CD14-positive monocyte (primary cell): ENCODE data around the gene MAFG. TPM values are rescaled to one million over a fixed set of nuclear protein-coding genes. Genes with fewer than 3 reads are reported as not detected.
A peak's percentile ranks its signal among the peaks of the same experiment; 100 is the strongest.

ENCODE experiments used
- DNase-seq, 3 donors: peaks; one replicate each; pipeline ENCODE4 v3.0.0-alpha.2; 2011 to 2022
- H2AFZ ChIP-seq: 2 replicates; pipeline ENCODE4 v1.6.0; 2012; ENCODE audit warnings: mild to moderate bottlenecking, low read depth, low read length, inconsistent platforms; ENCODE audit not compliant: insufficient read depth, poor library complexity, severe bottlenecking
- H3K27ac ChIP-seq, 2 donors: 1 replicate in 1 of 2; 2 replicates in 1 of 2; pipeline ENCODE4 v1.5.1; 2012 to 2013; ENCODE audit warnings: low read length in 2 of 2, control low read depth in 1 of 2, inconsistent platforms in 1 of 2, low read depth in 1 of 2, mild to moderate bottlenecking in 1 of 2
- H3K27me3 ChIP-seq, 2 donors: one replicate each; pipeline versions ENCODE4 v1.6.0 to v1.6.1; 2011 to 2013; ENCODE audit warnings: low read length in 2 of 2; ENCODE audit not compliant: control insufficient read depth in 2 of 2, insufficient read depth in 2 of 2
- H3K36me3 ChIP-seq, 2 donors: replicated peaks in 1 of 2; 1 replicate in 1 of 2; 2 replicates in 1 of 2; pipeline versions ENCODE4 v1.5.1 to v1.6.1; 2012 to 2013; ENCODE audit warnings: low read length in 2 of 2, control low read depth in 1 of 2, inconsistent platforms in 1 of 2, mild to moderate bottlenecking in 1 of 2; ENCODE audit not compliant: insufficient read depth in 2 of 2, control insufficient read depth in 1 of 2
- H3K4me1 ChIP-seq, 2 donors: 1 replicate in 1 of 2; 2 replicates in 1 of 2; pipeline versions ENCODE4 v1.5.1 to v1.6.1; 2012 to 2013; ENCODE audit warnings: low read length in 2 of 2, control low read depth in 1 of 2, inconsistent platforms in 1 of 2, mild to moderate bottlenecking in 1 of 2, moderate library complexity in 1 of 2; ENCODE audit not compliant: insufficient read depth in 2 of 2, control insufficient read depth in 1 of 2
- H3K4me2 ChIP-seq: replicated peaks from 2 replicates; pipeline ENCODE3; 2012; ENCODE audit warnings: low read length, moderate library complexity, mild to moderate bottlenecking; ENCODE audit not compliant: poor library complexity, severe bottlenecking; ENCODE audit errors: extremely low read depth
- H3K4me3 ChIP-seq, 3 experiments: fragments of 200-600 bp in 1 of 3; sonication (generic) in 1 of 3; replicated peaks in 1 of 3; 1 replicate in 2 of 3; 2 replicates in 1 of 3; pipeline ENCODE4 v1.5.1; 2011 to 2013; ENCODE audit warnings: low read length in 3 of 3, mild to moderate bottlenecking in 3 of 3, control low read depth in 2 of 3, low read depth in 2 of 3, inconsistent platforms in 1 of 3, moderate library complexity in 1 of 3
- H3K79me2 ChIP-seq: 2 replicates; pipeline ENCODE4 v1.6.0; 2012; ENCODE audit warnings: mild to moderate bottlenecking, control low read depth, inconsistent platforms, low read length, moderate library complexity; ENCODE audit not compliant: insufficient read depth
- H3K9ac ChIP-seq: 2 replicates; pipeline ENCODE4 v1.6.0; 2017; ENCODE audit warnings: low read length, mild to moderate bottlenecking; ENCODE audit not compliant: insufficient read depth, poor library complexity, severe bottlenecking
- H3K9me3 ChIP-seq, 2 donors: replicated peaks in 1 of 2; 1 replicate in 1 of 2; 2 replicates in 1 of 2; pipeline versions ENCODE4 v1.5.1 to v1.6.1; 2012 to 2013; ENCODE audit warnings: low read length in 2 of 2, control low read depth in 1 of 2; ENCODE audit not compliant: control insufficient read depth in 1 of 2, insufficient read depth in 1 of 2
- H4K20me1 ChIP-seq: 2 replicates; pipeline ENCODE4 v1.6.0; 2012; ENCODE audit warnings: mild to moderate bottlenecking, low read length, control low read depth, moderate library complexity; ENCODE audit not compliant: insufficient read depth
- H3K27ac Mint-ChIP-seq, 7 donors: one replicate each; pipeline ENCODE4 v1.8.0; 2020; ENCODE audit warnings: mild to moderate bottlenecking in 7 of 7, mixed read lengths in 7 of 7, moderate library complexity in 6 of 7, inconsistent platforms in 2 of 7
- H3K27me3 Mint-ChIP-seq, 3 donors: one replicate each; pipeline ENCODE4 v1.8.0; 2021 to 2022; ENCODE audit warnings: low read depth in 3 of 3, mild to moderate bottlenecking in 3 of 3, mixed read lengths in 3 of 3, moderate library complexity in 3 of 3, inconsistent platforms in 1 of 3
- H3K36me3 Mint-ChIP-seq, 2 donors: one replicate each; pipeline ENCODE4 v1.8.0; 2020; ENCODE audit warnings: mixed read lengths in 2 of 2, inconsistent platforms in 1 of 2, mild to moderate bottlenecking in 1 of 2
- H3K4me1 Mint-ChIP-seq: one replicate; pipeline ENCODE4 v1.8.0; 2020; ENCODE audit warnings: mild to moderate bottlenecking, mixed read lengths
- H3K4me3 Mint-ChIP-seq, 2 donors: one replicate each; pipeline ENCODE4 v1.8.0; 2020; ENCODE audit warnings: mild to moderate bottlenecking in 2 of 2, mixed read lengths in 2 of 2, moderate library complexity in 1 of 2
- H3K9me3 Mint-ChIP-seq, 7 donors: one replicate each; pipeline ENCODE4 v1.8.0; 2020 to 2022; ENCODE audit warnings: mixed read lengths in 7 of 7, mild to moderate bottlenecking in 6 of 7, moderate library complexity in 6 of 7, inconsistent platforms in 2 of 7
- WGBS: methylation state at CpG from one replicate; pipeline ENCODE4 v1.1.5; 2013; ENCODE audit warnings: missing lambda C conversion rate; ENCODE audit not compliant: insufficient coverage; 5-methylcytosine and 5-hydroxymethylcytosine counted together
- intact Hi-C, 2 donors: fragments of 100-400 bp; cut with micrococcal nuclease; formaldehyde crosslinking; loops; one replicate each; pipeline versions ENCODE4 v1.15.0 to v1.15.1; 2023
- polyA plus RNA-seq, 3 donors: library from polyadenylated mRNA; depleted of rRNA in 1 of 3; unstranded in 2 of 3; stranded (reverse) in 1 of 3; fragments of 300-500 nt in 2 of 3; fragments of >200 nt in 1 of 3; fragmentation: Illumina TruSeq in 2 of 3; gene quantifications; 1 replicate in 2 of 3; 2 replicates in 1 of 3; pipeline ENCODE4 v1.2.3, GENCODE V29; 2012 to 2021
- TF ChIP-seq, protein P1 (sequence below): fragments of 200-600 bp; IDR thresholded peaks from one replicate; pipeline ENCODE4 v1.8.0; 2022; ENCODE audit warnings: antibody characterized with exemption, mild to moderate bottlenecking

Gene MAFG
- polyA plus RNA-seq, 3 donors = 7.4 to 66.0 (median 7.6) TPM

DNA sequence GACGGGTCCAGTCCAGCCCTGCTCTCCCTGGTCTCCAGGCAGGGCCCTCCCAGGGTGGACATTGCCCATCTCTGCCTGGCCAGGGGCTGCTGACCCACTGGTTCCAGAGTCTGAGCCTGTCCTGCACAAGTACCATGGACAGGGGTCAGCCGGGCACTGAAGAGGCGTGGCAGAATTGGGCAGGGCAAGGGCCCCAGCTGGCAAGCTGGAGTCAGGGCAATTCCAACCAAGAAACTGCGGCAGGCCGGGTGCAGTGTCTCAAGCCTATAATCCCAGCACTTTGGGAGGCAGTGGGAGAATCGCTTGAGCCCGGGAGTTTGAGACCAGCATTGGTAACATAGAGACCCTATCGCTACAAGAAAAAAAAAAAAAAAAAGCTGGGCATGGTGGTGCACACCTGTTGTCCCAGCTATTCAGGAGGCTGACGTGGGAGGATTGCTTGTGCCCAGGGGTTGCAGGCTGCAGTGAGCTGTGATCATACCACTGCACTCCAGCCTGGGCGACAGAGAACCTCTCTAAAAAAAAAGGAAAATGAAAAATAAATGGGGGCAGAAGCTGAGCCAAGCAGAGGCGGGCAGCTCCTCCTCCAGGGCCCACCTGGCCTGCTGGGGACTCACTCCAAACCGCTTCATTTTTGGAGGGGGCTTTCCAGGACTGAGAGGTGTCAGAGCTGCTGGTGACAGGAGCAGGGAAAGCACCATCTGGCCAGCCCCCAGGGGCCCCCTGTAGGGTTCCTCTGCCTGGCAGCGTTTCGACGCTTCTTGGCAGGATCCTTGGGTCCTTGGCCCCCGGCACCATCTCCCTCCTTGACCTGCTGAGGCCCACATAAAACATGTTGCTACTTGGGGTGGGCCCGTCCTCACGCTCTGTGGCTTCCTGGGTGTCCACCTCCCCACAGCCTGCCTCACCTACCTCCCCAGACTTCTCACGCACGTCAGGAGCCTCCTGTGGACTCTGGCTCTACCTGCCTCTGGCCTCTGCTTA is 2.9 kb upstream of the MAFG start:
- H3K27me3 Mint-ChIP-seq = peaks cover 35 to 49% (median 36%) of the 10 kb centered on the region in 3 donors
- Histone ChIP-seq H3K4me3 (no peak overlapping the region), H3K4me1 (peaks cover 22 to 28% of the 10 kb centered on the region in 2 donors), H3K27ac (no peak overlapping the region), H3K4me2 (no peak overlapping the region), H3K36me3 (no peaks in the 10 kb centered on the region), H3K9me3 (no peaks in the 10 kb centered on the region), H3K79me2 (peaks cover 18% of the 10 kb centered on the region), H3K9ac (no peak overlapping the region), H3K27me3 (peaks cover 9 to 39% of the 10 kb centered on the region in 2 donors), H2AFZ (no peak overlapping the region), H4K20me1 (peaks cover 10% of the 10 kb centered on the region)
- peak overlapping the region in 1 of 7 donors; percentile 51 for H3K27ac Mint-ChIP-seq
- peaks cover 0 to 5% (median 0%) of the 10 kb centered on the region in 7 donors for H3K9me3 Mint-ChIP-seq
- H3K36me3 Mint-ChIP-seq = peaks cover 0 to 2% of the 10 kb centered on the region in 2 donors
- WGBS = 55% methylated on average over 10 of the region's 20 CpGs
- intact Hi-C loops = no loop called here
- H3K4me3 Mint-ChIP-seq = peak overlapping the region in 1 of 2 donors; percentile 61
- TF ChIP-seq, protein P1, sequence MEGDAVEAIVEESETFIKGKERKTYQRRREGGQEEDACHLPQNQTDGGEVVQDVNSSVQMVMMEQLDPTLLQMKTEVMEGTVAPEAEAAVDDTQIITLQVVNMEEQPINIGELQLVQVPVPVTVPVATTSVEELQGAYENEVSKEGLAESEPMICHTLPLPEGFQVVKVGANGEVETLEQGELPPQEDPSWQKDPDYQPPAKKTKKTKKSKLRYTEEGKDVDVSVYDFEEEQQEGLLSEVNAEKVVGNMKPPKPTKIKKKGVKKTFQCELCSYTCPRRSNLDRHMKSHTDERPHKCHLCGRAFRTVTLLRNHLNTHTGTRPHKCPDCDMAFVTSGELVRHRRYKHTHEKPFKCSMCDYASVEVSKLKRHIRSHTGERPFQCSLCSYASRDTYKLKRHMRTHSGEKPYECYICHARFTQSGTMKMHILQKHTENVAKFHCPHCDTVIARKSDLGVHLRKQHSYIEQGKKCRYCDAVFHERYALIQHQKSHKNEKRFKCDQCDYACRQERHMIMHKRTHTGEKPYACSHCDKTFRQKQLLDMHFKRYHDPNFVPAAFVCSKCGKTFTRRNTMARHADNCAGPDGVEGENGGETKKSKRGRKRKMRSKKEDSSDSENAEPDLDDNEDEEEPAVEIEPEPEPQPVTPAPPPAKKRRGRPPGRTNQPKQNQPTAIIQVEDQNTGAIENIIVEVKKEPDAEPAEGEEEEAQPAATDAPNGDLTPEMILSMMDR = no peak
- H3K4me1 Mint-ChIP-seq = peaks cover 25% of the 10 kb centered on the region
- no peak for DNase-seq

DNA sequence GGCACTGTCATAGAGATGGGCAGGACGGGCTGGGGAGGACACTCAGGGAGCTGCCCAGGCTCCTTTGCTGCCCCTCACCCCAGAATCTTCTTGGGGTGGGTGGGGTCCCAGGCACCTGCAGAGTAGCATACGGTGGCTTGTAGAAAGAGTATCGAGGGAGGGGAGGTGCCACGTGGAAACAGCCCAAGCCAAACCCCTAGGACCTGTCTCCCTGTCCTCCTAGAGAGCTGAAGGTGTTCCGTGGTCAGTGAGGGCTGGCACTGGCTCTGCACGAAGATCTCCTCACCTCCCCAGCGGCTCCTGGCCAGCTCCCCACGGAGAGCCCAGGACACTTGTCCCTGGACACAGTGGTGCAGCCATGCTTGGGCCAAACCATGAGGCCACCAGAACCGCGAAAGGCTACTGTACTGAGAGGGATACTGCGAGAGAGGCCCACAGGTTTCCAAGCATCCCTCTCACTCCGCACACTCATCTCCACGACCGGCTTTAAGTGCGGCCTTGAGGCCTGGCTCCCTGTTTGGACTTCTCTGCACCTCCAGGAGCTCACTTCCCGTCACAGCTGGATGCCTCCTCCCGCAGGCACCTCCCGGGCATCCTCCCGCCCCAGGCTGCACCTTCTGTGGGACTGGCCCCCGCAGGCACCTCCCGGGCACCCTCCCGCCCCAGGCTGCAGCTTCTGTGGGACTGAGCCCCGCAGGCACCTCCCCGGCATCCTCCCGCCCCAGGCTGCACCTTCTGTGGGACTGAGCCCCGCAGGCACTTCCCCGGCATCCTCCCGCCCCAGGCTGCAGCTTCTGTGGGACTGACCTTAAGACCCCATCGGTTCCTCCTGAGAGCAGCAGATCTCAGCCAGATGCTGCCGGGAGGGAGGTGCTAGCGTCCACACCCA is 2.0 kb upstream of the MAFG start:
- intact Hi-C loops = loop anchor here in 1 of 2 donors (5.0 kb wide), 2 partner anchors 48 to 57 kb away; partner anchors contain the start of genes ARHGDIA and ASPSCR1
- Histone ChIP-seq H3K4me3 (no peak overlapping the region), H3K79me2 (peaks cover 27% of the 10 kb centered on the region), H3K27me3 (peaks cover 9 to 39% of the 10 kb centered on the region in 2 donors), H4K20me1 (peaks cover 19% of the 10 kb centered on the region), H3K36me3 (no peaks in the 10 kb centered on the region), H3K9me3 (no peaks in the 10 kb centered on the region), H3K27ac (no peak overlapping the region), H3K9ac (no peak overlapping the region), H3K4me1 (peaks cover 32 to 38% of the 10 kb centered on the region in 2 donors), H3K4me2 (no peak overlapping the region), H2AFZ (no peak overlapping the region)
- H3K9me3 Mint-ChIP-seq = peaks cover 0 to 5% (median 0%) of the 10 kb centered on the region in 7 donors
- WGBS = 97% methylated on average over 17 of the region's 31 CpGs
- H3K4me1 Mint-ChIP-seq = peaks cover 34% of the 10 kb centered on the region
- TF ChIP-seq, protein P1 = no peak
- peaks cover 34 to 45% (median 36%) of the 10 kb centered on the region in 3 donors for H3K27me3 Mint-ChIP-seq
- peak overlapping the region in 1 of 2 donors; percentile 75 for H3K4me3 Mint-ChIP-seq
- DNase-seq = no peak
- H3K36me3 Mint-ChIP-seq = peaks cover 0 to 2% of the 10 kb centered on the region in 2 donors
- no peak overlapping the region for H3K27ac Mint-ChIP-seq
